GM19239 (cell line): ENCODE measurements around the gene MRPL34.
"Not testable (repeated sequence)": the region's sequence is repeated elsewhere in the genome, so short reads cannot be mapped to it uniquely, and the experiment has no call there.

Experiments used
- DNase-seq: peaks from one replicate; pipeline ENCODE4 v3.0.0; 2011; ENCODE audit warnings: low spot score; ENCODE audit not compliant: insufficient read length
- FAIRE-seq: peaks from 2 replicates; lab custom pipeline; 2011; peaks lifted over from hg19 to GRCh38; lab: Jason Lieb, UNC

Gene MRPL34

GRCh38 chr19:17305517-17306284, at the start of gene MRPL34:
Gene MRPL34, plus strand, starts transcription at chr19:17305872. Its CDS starts 21 bp downstream, at chr19:17305893.
- FAIRE-seq: peak; percentile 97
- no peak for DNase-seq

- FAIRE-seq: no peak
- no peak for DNase-seq
These were observed 49.5 kb upstream of the MRPL34 start for GRCh38 chr19:17256130-17256529.

- DNase-seq (no peak), FAIRE-seq (no peak)
These were observed 46.4 kb upstream of the MRPL34 start for GRCh38 chr19:17259118-17259780.

- no peak for FAIRE-seq
- DNase-seq: no peak
These were observed 45.7 kb upstream of the MRPL34 start for GRCh38 chr19:17259934-17260333.

- FAIRE-seq (peak; percentile 97), DNase-seq (peak; percentile 93)
These were observed 44.8 kb upstream of the MRPL34 start for GRCh38 chr19:17260842-17261325.

DNA sequence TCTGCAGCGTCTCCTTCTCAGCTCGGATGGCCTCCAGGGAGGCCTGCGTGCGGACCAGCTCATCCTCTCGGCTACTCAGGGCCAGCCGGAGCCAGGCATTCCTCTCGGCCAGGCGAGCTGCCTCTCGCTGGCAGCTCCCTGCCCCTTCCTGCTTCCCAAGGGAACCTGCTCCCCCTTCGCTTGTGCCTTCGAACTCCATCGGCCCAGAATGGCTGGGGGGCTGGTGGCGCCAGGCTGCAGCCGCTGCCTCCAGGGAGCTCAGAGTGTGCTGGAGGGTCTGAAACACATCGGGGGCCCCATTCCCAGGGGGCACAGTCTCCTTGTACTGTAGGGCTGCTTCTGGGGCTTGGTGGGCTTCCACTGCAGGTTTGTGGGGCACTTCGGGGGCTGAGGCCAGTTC, 43.1 kb upstream of the MRPL34 start:
- DNase-seq (no peak), FAIRE-seq (no peak)

GRCh38 chr19:17263712-17264640, 41.7 kb upstream of the MRPL34 start:
- no peak for FAIRE-seq

DNA sequence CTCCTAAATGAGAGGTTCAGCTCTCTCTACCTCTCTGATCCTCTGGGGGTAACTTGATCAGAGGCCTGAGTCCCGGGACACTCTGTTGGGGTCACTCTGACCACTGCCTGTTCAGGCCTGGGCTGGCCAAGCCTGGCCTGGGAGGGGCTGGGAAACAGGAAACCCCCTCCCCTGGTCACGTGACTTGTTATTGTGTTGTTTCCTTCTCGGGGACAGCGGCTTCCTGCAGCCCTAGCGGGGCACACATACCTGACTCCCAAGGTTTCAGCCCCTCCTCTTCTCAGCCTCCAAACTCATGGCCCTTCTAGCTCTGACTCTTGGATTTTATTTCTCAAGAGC, 41.1 kb upstream of the MRPL34 start, which contains the start of gene USHBP1:
TSS of gene USHBP1 (minus strand) at position 105 of the 339 bp plus-strand sequence. CDS start 446 bp downstream, outside the sequence.
- FAIRE-seq (no peak), DNase-seq (no peak)

More at GRCh38 chr19:17263712-17264640, 41.7 kb upstream of the MRPL34 start:
- no peak for DNase-seq

- DNase-seq (no peak), FAIRE-seq (no peak)
These were observed 39.6 kb upstream of the MRPL34 start for GRCh38 chr19:17266026-17266425.

GRCh38 chr19:17266589-17266974, 39.1 kb upstream of the MRPL34 start:
- FAIRE-seq: no peak
- DNase-seq: no peak

DNA sequence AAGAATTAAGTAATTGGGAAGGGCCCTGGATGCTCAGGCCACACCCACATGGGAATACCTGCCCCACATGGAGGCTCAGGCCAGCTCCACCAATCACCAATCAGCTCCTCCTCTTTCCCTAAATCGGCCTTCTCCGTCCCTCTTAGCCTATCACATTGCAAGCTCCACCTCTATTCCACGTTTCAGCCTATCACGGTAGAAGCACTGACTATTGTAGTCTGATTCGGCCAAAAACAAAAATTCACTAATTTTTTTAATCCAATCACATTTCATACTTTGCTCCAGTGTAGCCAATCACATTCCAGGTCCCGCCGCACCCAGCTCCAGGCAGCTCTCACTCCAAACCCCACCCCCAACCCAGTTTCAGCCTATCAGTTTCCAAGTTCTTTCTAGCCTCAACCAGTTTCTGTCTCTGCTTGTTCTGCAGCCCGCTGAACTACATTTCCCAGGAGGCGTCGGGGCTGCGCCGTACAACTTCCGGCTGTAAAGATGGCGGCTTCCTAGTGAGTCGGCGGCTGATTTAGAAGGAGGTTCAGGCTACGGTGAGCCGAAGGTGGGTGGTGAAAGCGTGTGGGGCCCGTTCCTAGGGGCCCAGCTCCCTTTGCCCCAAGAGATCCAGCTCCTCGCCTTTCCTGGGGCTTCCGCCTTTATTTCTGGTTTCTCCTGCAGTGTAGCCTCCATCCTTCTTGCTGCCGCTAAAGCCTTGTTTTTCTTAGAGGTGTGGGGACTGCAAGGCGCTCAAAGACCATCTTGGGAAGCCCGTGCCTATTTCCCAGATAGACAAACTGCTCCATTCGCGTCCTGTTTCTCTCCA, 38.5 kb upstream of the MRPL34 start, which contains the start of gene BABAM1:
TSS of gene BABAM1 (plus strand) at position 469 of the 814 bp plus-strand sequence. CDS start 1,364 bp downstream, outside the sequence.
- peak; percentile 97 for DNase-seq
- peak; percentile 99 for FAIRE-seq

GRCh38 chr19:17268754-17269153, 36.9 kb upstream of the MRPL34 start:
- no peak for FAIRE-seq

DNA sequence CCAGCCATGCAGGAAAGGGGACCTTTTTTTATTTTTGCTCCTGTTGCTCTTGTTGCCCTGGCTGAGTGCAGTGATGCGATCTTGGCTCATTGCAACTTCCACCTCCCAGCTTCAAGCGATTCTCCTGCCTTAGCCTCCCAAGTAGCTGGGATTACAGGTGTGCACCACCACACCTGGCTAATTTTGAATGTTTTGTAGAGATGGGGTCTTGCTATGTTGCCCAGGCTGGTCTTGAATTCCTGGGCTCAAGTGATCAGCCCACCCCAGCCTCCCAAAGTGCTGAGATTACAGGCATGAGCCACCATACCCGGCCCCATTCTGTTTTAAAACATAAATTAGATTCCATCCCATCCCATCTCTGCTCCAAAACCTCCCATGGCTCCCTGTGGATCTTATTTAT, 30.8 kb upstream of the MRPL34 start:
- not testable (repeated sequence) for FAIRE-seq, DNase-seq

More at GRCh38 chr19:17268754-17269153, 36.9 kb upstream of the MRPL34 start:
- DNase-seq: no peak

DNA sequence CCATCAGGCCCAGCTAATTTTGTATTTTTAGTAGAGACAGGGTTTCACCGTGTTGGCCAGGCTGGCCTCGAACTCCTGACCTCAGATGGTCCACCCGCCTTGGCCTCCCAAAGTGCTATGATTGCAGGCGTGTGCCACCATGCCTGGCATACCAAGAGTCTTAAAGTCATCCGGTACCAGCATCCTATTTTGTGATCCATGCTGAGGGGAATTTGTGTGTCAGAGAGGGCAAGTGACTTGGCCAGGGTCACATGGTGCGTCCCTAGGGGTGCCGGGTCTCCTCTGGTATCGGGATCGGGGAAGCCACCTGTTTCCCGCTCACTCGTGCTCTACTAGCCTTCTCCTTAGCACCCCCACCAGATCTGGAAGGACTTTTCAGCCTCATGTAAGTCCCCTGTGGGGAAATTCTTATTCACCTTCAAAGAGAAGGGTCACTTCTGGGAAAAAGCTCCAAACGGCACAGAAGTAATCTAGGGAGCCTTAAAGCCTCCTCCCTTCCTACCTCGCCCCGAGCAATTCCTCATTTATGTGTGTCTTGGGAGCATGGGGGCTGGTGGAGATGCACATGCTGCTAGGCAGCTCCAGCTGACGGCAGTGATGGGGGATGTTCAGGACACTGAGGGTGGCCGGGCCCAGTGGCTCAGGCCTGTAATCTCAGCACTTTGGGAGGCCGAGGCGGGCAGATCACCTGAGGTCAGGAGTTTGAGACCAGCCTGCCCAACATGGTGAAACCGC, 30.1 kb upstream of the MRPL34 start:
- no peak for FAIRE-seq
- no peak for DNase-seq

DNA sequence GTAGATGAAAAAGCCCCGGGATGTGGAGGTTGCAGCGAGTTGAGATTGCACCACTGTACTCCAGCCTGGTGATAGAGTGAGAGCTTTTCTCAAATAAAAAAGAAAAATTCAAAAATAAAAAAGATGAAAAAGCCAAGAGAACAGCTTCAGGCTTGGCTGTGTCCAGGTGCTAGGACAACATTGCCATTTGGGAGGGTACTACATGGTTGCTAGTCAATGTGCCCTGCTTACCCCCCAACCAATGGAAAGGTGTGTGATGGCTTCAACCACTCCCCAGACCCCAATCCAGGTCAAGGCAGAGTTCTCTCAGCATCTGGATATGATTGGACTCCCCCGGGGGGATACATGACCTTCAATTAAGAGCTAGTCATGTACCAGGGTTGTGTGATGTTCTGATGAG, 26.2 kb upstream of the MRPL34 start:
- FAIRE-seq (no peak), DNase-seq (no peak)

DNA sequence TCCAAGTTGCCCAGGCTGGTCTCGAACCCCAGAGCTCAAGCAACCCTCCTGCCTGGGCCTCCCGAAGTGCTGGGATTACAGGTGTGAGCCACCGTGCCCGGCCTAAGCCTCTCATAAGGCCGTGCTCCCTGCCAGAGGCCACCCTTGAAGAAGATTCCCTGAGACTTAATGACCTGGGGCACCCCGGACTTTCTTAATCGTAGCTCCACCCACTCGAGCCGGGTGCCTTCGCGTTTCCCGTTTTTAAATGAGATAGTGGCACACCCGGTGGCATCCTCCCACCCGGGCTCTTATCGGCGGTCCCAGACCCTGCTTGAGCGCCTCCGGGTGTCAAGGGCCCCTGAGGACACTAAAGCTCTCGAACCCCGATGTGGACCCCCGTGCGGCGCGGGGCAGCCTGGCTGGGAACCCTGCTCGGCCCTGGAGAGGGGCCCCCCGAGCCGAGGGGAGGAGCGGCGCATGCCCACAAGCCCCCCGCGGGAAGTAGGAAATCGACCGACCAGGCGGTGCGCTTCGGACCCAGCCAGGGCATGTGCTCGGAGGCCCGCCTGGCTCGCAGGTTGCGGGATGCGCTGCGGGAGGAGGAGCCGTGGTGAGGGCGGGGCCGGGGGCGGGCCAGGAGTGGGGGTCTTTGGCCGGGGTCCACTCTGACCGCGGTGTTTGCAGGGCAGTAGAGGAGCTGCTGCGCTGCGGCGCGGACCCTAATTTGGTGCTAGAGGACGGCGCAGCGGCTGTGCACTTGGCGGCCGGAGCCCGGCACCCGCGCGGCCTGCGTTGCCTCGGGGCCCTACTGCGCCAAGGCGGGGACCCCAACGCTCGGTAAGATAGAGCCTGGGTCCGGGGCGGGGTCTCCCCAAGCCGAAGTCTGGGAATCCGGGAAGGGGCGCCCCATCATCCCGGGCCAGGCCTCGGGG, 24.0 kb upstream of the MRPL34 start, which contains the start of gene ANKLE1:
TSS of gene ANKLE1 (plus strand) at position 511 of the 914 bp plus-strand sequence. CDS start at position 531, 20 bp downstream.
- DNase-seq (no peak), FAIRE-seq (peak; percentile 89)

- DNase-seq (peak; percentile 88), FAIRE-seq (peak; percentile 92)
These were observed 23.1 kb upstream of the MRPL34 start for GRCh38 chr19:17282488-17283125.
